Kidney capillary endothelial cell (primary cell): ENCODE measurements around the gene CMPK2.
"Not testable (repeated sequence)": the region's sequence is repeated elsewhere in the genome, so short reads cannot be mapped to it uniquely, and the experiment has no call there.

Experiments
- DNase-seq: peaks from one replicate; pipeline ENCODE4 v3.0.0-alpha.2; 2018; ENCODE audit warnings: low spot score

The CMPK2 gene

DNA sequence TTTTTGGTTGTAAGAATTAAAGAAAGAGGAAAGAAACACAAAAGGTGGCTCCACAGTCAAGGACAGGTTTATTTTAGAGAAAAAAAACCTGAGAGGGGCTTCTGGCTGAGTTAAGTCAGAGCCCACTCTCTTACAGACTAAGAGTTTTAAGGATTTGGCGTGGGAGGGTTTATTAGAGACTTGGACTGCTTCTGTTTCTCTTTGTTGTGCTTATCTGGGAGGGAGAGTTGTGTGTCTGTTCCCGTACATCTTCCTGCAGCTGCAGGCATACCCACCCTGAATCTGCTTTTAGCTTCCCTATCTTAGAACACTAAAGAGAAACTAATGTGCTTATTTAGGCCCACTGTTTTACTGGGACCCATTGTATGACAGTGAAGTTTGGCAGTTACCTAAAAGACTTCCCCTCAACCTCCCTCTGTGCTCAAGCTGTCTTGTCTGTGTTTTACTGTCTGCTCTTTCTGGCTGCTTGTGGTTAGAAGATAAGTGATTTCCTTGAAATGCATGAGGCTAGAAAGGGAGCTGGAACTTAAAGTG lies 14.6 kb upstream of the CMPK2 start:
- no peak for DNase-seq

- DNase-seq: no peak
These were observed 13.3 kb upstream of the CMPK2 start for GRCh38 chr2:6879011-6879410.

GRCh38 chr2:6878549-6878948 lies 12.8 kb upstream of the CMPK2 start:
- no peak for DNase-seq

DNA sequence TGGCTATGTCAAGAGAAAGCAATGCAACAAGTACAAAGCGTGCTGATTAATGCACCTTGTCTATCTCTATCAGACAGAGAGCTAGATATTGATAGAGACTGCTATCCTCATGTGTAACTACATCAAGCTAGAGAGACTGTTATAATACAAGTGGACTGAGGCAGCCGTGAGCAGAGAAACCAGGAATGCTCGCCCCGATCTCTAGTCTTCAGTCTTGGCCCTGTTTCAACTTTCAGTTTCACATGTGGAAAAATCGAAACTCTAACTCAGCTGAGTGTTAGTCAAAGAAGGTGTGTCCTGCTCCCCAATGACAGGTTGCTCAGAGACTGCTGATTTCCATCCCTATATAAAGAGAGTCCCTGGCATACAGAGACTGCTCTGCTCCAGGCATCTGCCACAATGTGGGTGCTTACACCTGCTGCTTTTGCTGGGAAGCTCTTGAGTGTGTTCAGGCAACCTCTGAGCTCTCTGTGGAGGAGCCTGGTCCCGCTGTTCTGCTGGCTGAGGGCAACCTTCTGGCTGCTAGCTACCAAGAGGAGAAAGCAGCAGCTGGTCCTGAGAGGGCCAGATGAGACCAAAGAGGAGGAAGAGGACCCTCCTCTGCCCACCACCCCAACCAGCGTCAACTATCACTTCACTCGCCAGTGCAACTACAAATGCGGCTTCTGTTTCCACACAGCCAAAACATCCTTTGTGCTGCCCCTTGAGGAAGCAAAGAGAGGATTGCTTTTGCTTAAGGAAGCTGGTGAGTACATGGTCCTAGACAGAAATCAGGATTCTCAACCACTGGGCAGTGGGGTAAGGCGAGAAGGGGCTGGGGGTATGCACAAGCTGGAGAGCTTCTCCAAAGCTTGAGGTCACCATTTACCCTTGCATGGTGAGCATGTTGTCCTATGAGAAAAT lies 11.9 kb upstream of the CMPK2 start, which contains the start of gene RSAD2:
TSS of gene RSAD2 (plus strand) at position 376 of the 903 bp plus-strand sequence. CDS start at position 400, 24 bp downstream.
- DNase-seq: peak; percentile 21

GRCh38 chr2:6876309-6876708 lies 10.6 kb upstream of the CMPK2 start:
- DNase-seq: no peak

- DNase-seq: no peak
These were observed 8.3 kb upstream of the CMPK2 start for GRCh38 chr2:6874032-6874431.

DNA sequence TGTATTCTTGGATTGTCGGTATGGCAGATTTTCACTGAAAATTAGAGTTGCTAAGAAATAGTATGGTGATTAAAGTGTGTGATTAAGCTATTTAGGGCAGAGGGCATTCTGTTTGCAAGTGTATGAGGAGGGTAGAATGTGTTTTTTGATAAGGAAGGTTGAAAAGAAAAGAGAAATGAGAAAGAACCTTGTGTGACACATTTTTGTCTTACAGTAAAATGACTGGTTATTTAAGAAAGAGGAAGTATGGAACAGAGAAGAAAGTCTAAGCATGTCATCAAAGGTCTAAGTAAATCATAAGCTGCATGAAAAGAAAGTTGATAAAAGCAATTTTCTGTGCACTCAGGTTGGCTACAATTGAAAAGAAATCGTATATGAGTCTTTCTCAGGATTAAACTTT lies 6.7 kb upstream of the CMPK2 start:
- no peak for DNase-seq

DNA sequence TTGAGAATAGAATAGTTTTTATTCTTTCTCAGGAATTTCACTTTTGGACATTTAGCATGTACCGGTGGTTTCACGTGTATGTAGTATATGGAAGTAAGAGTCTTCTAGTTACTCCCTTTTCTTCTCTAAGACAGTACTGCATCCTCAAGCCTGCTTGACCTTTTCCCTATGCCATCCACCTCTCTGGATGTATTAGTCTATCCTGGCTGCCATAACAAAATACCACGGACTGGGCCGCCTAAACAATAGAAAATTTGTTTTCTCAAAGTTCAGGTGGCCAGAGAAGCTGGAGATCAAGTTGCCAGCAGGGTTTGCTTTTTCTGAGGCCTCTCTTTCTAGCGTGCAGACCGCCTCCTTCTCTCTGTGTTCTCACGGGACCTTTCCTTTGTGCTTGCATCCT lies 1.3 kb upstream of the CMPK2 start:
- no peak for DNase-seq

DNA sequence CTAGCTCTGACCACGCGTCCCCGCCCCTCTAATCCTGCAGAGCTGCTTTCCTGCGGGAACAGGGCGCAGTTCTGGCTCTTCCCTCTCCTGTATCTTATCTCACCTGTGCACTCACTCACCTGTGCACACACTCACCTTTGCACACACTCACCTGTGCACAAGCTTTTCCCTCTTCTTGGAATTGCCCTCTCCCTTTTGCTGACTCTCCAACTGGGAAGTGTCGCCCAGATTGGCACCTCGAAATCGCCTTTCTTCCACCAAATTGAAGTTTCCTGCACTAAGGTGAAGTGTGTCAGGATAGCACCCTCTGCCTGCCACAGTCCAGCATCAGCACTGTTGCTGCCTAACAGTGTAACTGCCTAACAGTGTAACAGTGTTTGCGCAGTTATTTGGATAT lies 566 bp upstream of the CMPK2 start:
- DNase-seq: peak; percentile 21

DNA sequence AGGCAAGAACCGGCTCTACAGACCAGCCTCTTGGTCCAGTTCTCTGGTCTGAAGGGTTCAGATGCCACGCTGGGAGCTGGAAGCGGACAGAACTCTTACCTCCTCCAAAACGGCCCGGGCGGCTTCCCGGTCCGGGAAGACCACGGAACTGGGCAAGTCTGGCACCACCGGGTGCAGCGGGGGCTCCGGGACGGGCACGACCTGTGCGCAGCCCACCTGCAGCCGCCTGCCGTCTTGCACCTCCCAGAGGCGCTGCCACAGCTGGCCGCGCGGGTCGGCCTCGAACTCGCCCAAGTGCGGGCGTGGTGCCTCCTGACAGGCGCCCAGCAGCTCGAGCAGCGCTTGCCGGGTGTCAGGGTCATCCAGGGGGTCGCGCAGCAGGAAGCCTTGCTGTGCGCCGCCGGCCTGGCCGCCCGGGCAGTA lies 773 bp downstream of the CMPK2 start:
- peak; percentile 61 for DNase-seq

DNA sequence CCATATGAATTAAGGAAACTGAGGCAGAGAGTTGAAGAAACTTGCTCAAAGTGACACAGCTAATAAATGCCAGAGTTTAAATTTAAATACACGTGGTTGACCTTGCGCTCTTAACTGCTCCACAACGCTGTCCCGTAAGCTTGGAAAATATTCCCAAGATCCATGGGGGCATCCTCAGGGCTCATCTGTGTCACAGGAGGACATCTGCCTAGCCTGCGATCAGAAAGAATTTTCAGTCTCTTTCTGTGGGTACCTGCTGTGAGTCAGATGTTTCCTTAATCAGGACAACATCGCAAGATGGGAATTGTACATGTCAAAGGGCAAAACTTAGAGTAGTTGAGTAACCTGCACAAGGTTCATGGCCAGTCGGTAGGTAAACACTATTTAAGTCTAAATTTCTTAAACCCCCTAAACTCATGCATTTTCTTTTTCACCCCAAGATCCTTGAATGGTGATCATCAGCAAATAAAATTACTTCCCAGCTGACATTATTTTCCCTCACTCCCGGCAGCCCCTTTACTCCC lies 1.4 kb downstream of the CMPK2 start:
- no peak for DNase-seq

- DNase-seq: no peak
These were observed 1.9 kb downstream of the CMPK2 start for GRCh38 chr2:6863792-6864191.

GRCh38 chr2:6860296-6860695 lies 5.4 kb downstream of the CMPK2 start:
- DNase-seq: no peak

- not testable (repeated sequence) for DNase-seq
These were observed 7.2 kb downstream of the CMPK2 start for GRCh38 chr2:6858466-6859027.

DNA sequence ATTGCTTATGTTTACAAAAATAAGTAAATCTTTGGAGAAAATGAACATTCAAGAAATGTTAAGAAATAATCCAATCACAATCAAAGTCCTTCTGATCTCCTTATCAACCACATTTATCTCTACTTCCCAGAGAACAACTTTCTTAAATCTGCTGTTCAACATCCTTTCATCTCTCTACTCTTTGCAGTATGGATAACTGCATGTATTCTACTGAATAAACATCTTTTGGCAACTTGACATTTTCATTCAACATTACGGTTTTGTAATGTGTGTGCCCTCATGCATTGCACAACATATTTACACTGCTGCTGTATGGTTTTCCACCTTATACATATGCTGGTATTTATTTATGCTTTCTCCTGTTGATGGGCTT lies 9.2 kb downstream of the CMPK2 start:
- DNase-seq: no peak

DNA sequence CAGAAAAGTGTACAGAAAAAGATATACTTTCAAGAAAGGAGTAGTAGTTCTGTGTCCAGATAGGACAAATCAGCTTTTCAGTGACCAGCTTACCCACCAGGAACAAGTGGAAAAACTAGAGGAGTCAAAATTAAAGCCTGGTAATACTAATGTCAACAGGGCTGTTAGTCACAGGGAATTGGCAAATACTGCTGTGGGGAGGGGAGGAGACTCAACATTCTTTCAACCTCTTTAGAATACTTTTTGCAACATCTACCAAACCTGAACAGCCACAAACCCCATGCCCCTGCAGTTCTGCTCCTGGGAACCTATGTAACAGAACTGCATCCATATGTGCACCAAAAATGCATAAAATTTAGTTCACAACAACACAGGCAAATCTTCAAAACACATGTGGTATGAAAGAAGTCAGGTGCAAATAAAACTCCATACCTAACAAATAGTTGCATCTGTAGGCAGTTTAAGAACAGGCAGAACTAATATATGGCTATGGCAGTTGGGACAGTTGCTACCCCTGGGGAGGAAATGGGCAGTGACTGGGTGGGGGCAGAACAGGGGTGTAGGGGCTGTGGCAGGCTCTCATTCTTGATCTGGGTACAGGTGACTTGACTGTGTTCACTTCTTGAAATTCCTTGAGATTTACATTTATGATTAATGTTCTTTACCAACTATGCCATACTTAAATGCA lies 9.7 kb downstream of the CMPK2 start:
- no peak for DNase-seq

GRCh38 chr2:6854416-6854815 lies 11.3 kb downstream of the CMPK2 start:
- no peak for DNase-seq

DNA sequence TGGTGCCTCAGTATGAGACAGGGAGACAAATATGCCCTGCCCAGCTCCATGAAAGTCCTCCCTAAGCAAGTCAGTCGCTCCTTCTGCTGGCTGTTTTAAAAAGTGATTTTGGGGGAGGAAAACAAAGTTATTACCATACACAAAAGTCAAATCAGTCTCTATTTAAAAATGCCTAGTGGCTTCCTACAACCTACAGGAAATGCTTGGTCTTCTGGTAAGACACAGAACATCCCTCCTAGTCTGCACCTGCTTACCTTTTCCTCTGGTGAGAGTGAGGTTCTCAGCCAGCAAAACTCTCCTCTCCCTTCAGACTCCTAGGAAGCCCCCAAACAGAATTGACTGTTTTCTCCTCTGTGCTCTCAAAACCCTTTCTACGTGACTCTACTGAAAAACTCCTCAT lies 13.5 kb downstream of the CMPK2 start:
- DNase-seq: no peak

DNA sequence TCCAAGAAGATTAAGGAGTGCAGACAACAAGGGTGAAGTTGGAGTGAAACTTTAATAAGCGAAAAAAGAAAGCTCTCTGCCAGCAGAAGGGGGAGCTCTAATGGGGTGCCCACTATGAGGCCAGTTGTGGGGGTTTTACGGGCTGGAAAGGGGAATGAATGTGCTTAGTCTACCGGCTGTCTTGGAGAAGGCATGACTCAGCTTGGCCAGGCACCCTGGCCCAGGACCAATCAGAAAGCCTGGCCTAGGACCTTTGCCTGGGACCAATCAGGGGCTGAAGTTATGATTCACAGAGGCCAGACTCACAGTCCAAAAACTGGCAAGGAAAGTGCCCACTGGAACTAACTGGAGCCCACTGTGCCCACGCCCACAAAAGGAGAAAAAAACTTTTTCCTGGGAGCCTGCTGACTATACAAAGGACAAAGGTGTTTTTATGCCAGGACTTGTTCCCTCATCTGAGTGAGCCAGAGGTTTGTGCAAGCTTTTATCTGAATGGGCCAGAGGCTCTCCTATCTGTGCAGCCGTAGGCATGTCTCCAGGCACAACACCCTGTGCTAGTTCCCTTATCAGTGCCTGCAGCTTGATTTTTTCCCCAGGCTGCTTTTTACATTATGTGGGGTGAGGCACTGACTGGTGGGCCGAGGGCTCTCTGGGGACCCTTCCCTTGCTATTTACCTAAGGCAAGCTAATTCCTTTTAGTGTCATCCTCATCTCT lies 18.6 kb downstream of the CMPK2 start:
- DNase-seq: no peak

DNA sequence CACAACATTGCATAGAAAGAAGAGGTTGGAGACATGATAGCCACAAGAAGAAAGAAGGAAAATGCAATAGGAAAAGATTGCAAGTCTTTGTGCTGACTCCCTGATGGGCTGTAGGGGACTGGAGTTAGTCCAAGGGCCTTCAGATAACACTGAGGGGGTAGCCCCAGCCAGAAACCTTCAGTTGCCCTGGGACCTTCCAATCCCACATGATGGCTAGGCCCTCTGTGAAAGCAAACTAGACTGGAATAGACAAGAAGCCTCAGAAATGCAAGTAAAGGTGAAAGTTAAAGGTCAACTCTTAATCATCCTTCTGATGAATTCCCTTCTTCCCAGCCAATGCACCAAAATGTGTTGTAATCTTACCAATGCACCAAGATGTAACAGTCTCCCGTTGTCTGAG lies 19.2 kb downstream of the CMPK2 start:
- DNase-seq: no peak

DNA sequence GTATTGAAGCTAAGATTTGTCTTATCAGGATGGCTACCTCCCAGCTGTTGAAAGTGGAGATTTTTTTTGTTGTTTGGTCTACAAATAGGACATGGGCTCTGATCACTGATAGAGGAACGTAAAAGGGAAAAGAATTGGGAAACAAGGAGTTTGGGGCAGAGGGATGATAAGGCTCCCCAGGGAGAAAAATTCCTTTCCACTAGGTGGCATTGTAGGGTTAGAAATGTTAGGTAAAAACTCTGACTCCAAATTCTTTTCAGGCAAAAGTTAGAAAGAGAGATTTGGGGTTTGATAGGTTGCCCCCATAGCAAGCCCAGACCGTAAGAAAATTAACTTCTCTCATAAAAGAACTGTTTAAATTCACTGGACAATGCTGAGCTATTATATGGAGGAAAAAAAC lies 19.8 kb downstream of the CMPK2 start:
- no peak for DNase-seq

GRCh38 chr2:6845312-6845711 lies 20.4 kb downstream of the CMPK2 start:
- no peak for DNase-seq
